Measurements from ENCODE around the gene PMF1.
"Not testable (repeated sequence)": the region's sequence is repeated elsewhere in the genome, so short reads cannot be mapped to it uniquely, and the experiment has no call there.

GRCh38 chr1:156190265-156190664 lies 22.5 kb upstream of the PMF1 start:
- TF ChIP-seq CTCF (conservative IDR thresholded peaks at IDR 0.05); EZH2 (IDR thresholded peaks at IDR 0.05; ENCODE audit: low read depth): not testable (repeated sequence)
